Mucosa of descending colon (tissue), 3 donors: ENCODE results near the gene TTBK2. TPM values are rescaled to one million over a fixed set of nuclear protein-coding genes. Genes with fewer than 3 reads are reported as not detected.

Source experiments
- ATAC-seq: fragments of 200-7000 bp; cut with Tn5 transposase; one replicate; pipeline ENCODE4 v1.9.1; 2020; ENCODE audit warnings: mild to moderate bottlenecking, moderate library complexity
- DNase-seq, 3 donors: peaks; one replicate each; pipeline ENCODE4 v3.0.0-alpha.2; 2020
- H3K36me3 ChIP-seq: fragments of 200-600 bp; one replicate; pipeline ENCODE4 v1.8.0; 2021; ENCODE audit warnings: low read depth, mild to moderate bottlenecking
- H3K4me1 ChIP-seq: fragments of 200-600 bp; one replicate; pipeline ENCODE4 v1.8.0; 2021; ENCODE audit warnings: low read depth, mild to moderate bottlenecking
- H3K4me3 ChIP-seq: fragments of 200-600 bp; one replicate; pipeline ENCODE4 v1.8.0; 2021; ENCODE audit warnings: mild to moderate bottlenecking
- H3K9me3 ChIP-seq: fragments of 200-600 bp; one replicate; pipeline ENCODE4 v1.8.0; 2021; ENCODE audit warnings: mild to moderate bottlenecking
- intact Hi-C, 2 donors: fragments of 100-400 bp; cut with DNase I in 1 of 2; cut with micrococcal nuclease in 1 of 2; formaldehyde crosslinking; loops; one replicate each; pipeline versions ENCODE4 v1.11.0 to v1.11.1; 2022; cut with DNase I, micrococcal nuclease
- total RNA-seq, 3 donors: library from RNA; stranded (reverse); fragmentation: NEBNext Ultra II Directional in 2 of 3; extraction: Animal tissue kit (Norgen Biotek cat#: 25700) in 2 of 3; gene quantifications; one replicate each; pipeline versions ENCODE4 v1.2.1 to v1.2.4, GENCODE V29; 2021 to 2023
- TF ChIP-seq, protein P1 (sequence below): fragments of 200-600 bp; IDR thresholded peaks from one replicate; pipeline ENCODE4 v1.8.0; 2022; ENCODE audit warnings: antibody characterized with exemption, mild to moderate bottlenecking
- donor health status: DM: no; HTN: no; CAD: no; lungs with moderate emphysema.
- donor health status: DM: no; HTN: no; CAD: no.
- donor health status: DM: no; HTN: yes; CAD: no.

Gene TTBK2
- total RNA-seq, 3 donors from 2014 or later = 9.7 to 27.6 (median 11.4) TPM

DNA sequence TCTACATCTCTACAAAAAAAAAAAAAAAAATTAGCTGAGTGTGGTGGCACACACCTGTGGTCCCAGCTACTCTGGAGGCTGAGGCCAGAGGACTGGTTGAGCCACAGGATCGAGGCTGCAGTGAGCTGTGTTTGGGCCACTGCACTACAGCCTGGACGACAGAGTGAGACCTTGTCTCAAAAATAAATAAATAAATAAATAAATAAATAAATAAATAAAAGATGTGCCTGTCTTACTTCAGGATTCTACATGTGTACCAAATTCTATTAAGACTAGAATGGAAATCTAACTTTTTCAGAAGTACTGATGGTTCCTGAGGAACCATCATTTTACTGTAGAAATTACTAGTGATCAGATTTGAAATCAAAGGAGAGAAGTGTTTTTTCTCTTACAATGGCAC lies 51.9 kb downstream of the TTBK2 start:
- Histone ChIP-seq H3K4me1 (no peaks in the 10 kb centered on the region), H3K4me3 (no peak overlapping the region), H3K36me3 (no peaks in the 10 kb centered on the region), H3K9me3 (no peaks in the 10 kb centered on the region)
- DNase-seq (no peak), ATAC-seq (no peak)
- intact Hi-C loops = no loop called here
- TF ChIP-seq, protein P1, sequence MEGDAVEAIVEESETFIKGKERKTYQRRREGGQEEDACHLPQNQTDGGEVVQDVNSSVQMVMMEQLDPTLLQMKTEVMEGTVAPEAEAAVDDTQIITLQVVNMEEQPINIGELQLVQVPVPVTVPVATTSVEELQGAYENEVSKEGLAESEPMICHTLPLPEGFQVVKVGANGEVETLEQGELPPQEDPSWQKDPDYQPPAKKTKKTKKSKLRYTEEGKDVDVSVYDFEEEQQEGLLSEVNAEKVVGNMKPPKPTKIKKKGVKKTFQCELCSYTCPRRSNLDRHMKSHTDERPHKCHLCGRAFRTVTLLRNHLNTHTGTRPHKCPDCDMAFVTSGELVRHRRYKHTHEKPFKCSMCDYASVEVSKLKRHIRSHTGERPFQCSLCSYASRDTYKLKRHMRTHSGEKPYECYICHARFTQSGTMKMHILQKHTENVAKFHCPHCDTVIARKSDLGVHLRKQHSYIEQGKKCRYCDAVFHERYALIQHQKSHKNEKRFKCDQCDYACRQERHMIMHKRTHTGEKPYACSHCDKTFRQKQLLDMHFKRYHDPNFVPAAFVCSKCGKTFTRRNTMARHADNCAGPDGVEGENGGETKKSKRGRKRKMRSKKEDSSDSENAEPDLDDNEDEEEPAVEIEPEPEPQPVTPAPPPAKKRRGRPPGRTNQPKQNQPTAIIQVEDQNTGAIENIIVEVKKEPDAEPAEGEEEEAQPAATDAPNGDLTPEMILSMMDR = no peak

DNA sequence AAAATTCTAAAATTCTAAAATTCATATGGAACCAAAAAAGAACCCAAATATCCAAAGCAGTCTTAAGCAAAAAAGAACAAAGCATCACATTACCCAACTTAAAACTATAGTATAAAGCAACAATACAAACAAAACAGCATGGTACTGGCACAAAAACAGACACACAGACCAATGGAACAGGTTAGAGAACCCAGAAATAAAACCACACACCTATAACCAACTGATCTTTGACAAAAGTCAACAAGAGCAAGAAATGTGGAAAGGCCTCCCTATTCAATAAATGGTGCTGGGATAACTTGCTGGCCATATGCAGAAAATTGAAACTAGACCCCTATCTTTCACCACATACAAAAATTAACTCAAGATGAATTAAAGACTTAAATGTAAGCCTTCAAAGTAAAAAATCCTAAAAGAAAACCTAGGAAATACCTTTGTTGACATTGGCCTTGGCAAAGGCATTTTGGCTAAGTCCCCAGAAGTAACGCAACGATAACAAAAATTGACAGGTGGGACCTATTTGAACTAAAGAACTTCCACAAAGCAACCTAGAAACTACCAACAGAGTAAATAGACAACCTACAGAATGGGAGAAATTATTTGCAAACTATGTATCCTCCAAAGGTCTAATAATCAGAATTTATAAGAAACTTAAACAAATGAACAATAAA lies 56.9 kb downstream of the TTBK2 start:
- no peak overlapping the region for H3K4me3 ChIP-seq
- DNase-seq = no peak
- ATAC-seq = no peak
- no peaks in the 10 kb centered on the region for H3K36me3 ChIP-seq
- TF ChIP-seq, protein P1 = no peak
- no peaks in the 10 kb centered on the region for H3K4me1 ChIP-seq
- H3K9me3 ChIP-seq = no peaks in the 10 kb centered on the region
- intact Hi-C loops = no loop called here

DNA sequence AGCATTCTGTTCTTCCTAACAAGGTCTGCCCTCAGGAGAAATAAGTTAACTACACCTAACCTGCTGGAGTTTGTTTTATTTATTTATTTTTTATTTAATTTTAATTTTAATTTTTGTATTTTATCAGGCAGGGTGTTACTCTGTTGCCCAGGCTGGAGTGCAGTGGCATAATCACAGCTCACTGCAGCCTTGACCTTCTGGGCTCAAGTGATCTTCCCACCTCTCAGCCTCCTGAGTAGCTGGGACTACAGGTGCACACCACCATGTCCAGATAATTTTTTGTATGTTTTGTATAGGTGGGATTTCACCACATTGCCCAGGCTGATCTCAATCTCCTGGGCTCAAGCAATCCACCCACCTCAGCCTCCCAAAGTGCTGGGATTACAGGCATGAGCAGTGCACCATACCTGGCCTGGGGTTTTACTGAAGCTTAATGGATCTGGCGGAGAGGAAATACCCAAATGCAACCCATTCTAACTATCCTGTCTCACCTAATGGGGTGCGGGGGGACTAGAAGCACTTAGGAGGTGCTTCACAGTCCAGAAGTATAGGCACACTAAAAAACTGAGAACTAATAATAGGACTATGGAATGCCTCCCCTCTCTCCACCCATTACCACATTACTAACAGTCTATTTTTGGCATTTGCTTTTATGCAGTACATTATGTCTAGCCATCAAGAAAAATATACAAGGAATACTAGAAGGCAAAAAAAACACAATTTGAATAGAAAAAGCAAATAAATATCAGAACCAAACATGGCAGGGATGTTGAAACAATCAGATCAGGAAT lies 61.4 kb downstream of the TTBK2 start:
- TF ChIP-seq, protein P1 = no peak
- H3K36me3 ChIP-seq = no peaks in the 10 kb centered on the region
- ATAC-seq (no peak), DNase-seq (no peak)
- intact Hi-C loops = no loop called here
- no peaks in the 10 kb centered on the region for H3K9me3 ChIP-seq
- no peak overlapping the region for H3K4me3 ChIP-seq
- H3K4me1 ChIP-seq = no peaks in the 10 kb centered on the region

DNA sequence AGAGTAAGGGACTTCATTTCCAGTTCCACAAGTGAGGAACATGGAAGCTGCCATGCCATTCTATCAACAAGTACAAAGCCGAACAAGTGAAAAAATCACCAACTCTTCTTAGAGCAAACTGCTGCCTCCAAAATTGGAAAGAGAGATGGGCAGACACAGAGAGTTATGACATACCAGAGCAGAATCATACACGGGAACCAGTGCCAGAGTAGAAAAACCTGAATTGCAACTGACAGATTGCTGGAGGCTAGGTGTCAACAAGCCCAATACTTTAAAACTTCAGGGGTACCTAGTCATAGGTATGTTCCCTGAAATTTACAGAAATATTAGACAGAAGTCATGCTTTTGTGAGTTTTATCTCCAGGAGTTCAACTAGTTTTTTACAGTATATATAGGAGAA lies 62.0 kb downstream of the TTBK2 start:
- H3K9me3 ChIP-seq = no peaks in the 10 kb centered on the region
- no peaks in the 10 kb centered on the region for H3K36me3 ChIP-seq
- H3K4me1 ChIP-seq = no peaks in the 10 kb centered on the region
- TF ChIP-seq, protein P1 = no peak
- no peak for ATAC-seq
- no peak overlapping the region for H3K4me3 ChIP-seq
- no peak for DNase-seq
- intact Hi-C loops = no loop called here

DNA sequence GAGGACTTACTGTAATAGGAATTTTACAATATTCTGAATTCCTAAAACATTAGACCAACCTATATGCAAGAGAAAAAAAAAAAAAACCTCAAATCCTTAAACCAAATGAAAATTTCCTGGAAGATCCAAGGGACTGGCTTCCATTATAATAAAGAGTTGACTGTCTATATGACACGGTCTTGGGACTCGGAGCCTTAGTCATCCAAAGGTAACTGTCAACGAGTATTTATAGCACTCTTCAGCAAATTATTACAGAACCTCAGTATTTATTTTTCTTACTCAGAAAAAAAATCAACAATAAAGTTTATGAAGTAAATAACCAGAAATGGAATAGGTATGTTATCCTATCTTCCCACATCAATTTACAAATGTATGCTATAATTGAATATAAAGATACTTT lies 66.0 kb downstream of the TTBK2 start:
- ATAC-seq = no peak
- DNase-seq = no peak
- TF ChIP-seq, protein P1 = no peak
- intact Hi-C loops = no loop called here
- no peaks in the 10 kb centered on the region for H3K36me3 ChIP-seq
- no peak overlapping the region for H3K4me3 ChIP-seq
- H3K9me3 ChIP-seq = no peaks in the 10 kb centered on the region
- H3K4me1 ChIP-seq = no peaks in the 10 kb centered on the region
